ENCODE measurements around the gene BPIFB4.

- TF ChIP-seq EZH2 (IDR thresholded peaks at IDR 0.05; ENCODE audit: insufficient read depth, low read length) (no peak), CTCF (IDR thresholded peaks at IDR 0.05; ENCODE audit: insufficient read depth, low read depth, low read length) (no peak)
These were observed 45.6 kb downstream of the BPIFB4 start for GRCh38 chr20:33124994-33125393.
